NCI-H146 (cell line): ENCODE measurements around the gene ATAD2B.

Experiments used
- DNase-seq: peaks from one replicate; lab custom pipeline; 2025; lab: John Stamatoyannopoulos, UW

The ATAD2B gene

GRCh38 chr2:23836971-23837565, 89.9 kb downstream of the ATAD2B start:
- no peak for DNase-seq

- DNase-seq = no peak
These were observed 90.4 kb downstream of the ATAD2B start for GRCh38 chr2:23836505-23836904.

GRCh38 chr2:23835988-23836387, 90.9 kb downstream of the ATAD2B start:
- DNase-seq = no peak

- no peak for DNase-seq
These were observed 91.5 kb downstream of the ATAD2B start for GRCh38 chr2:23835423-23835822.

GRCh38 chr2:23828986-23829385, 97.9 kb downstream of the ATAD2B start:
- DNase-seq = no peak

GRCh38 chr2:23828256-23828980, 98.5 kb downstream of the ATAD2B start:
- DNase-seq = no peak

GRCh38 chr2:23827287-23827686, 99.6 kb downstream of the ATAD2B start:
- no peak for DNase-seq

GRCh38 chr2:23826771-23827170, 100.2 kb downstream of the ATAD2B start:
- DNase-seq = no peak

GRCh38 chr2:23826040-23826439, 100.9 kb downstream of the ATAD2B start:
- no peak for DNase-seq

- DNase-seq = peak; percentile 28
These were observed 102.1 kb downstream of the ATAD2B start for GRCh38 chr2:23824777-23825212.

- DNase-seq = no peak
These were observed 103.1 kb downstream of the ATAD2B start for GRCh38 chr2:23823863-23824262.

- no peak for DNase-seq
These were observed 112.0 kb downstream of the ATAD2B start for GRCh38 chr2:23814963-23815362.

GRCh38 chr2:23813438-23813837, 113.5 kb downstream of the ATAD2B start:
- no peak for DNase-seq

GRCh38 chr2:23809150-23809549, 117.8 kb downstream of the ATAD2B start:
- DNase-seq = no peak

- no peak for DNase-seq
These were observed 120.2 kb downstream of the ATAD2B start for GRCh38 chr2:23806665-23807249.

- DNase-seq = no peak
These were observed 120.7 kb downstream of the ATAD2B start for GRCh38 chr2:23806201-23806600.

- DNase-seq = peak; percentile 16
These were observed 122.9 kb downstream of the ATAD2B start for GRCh38 chr2:23803965-23804542.

- no peak for DNase-seq
These were observed 123.5 kb downstream of the ATAD2B start for GRCh38 chr2:23803264-23803964.

- no peak for DNase-seq
These were observed 125.5 kb downstream of the ATAD2B start for GRCh38 chr2:23801396-23801795.

GRCh38 chr2:23794234-23794633, 132.7 kb downstream of the ATAD2B start:
- no peak for DNase-seq

- DNase-seq = no peak
These were observed 133.4 kb downstream of the ATAD2B start for GRCh38 chr2:23793476-23793875.

- no peak for DNase-seq
These were observed 135.9 kb downstream of the ATAD2B start for GRCh38 chr2:23791030-23791429.
